NCI-H2196 treated with DMSO at 0.1 percent for 48 hours (cell line): ENCODE measurements around the gene MAF.

ENCODE experiments used
- DNase-seq: peaks from one replicate; lab custom pipeline; 2025; ENCODE audit not compliant: unreplicated experiment; lab: John Stamatoyannopoulos, UW

MAF gene

DNA sequence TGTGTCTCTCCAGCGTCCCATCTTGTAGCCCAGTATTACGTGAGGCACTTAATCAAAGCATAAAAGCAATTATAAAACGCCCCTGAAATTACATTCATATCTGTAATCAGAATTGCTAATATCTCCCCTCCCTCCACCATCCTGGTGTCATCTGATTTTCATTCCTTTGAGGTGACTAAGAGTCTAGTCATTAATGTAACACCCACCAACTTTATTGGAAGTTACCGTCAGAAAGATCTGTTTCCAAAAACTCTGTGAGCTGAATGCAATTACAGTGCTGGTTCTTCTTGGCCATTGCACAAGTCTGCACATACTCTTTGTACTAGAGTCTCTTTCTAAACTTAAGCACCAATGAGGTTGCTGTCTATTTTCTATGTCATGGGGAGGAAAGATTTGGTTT lies 12.5 kb upstream of the MAF start:
- DNase-seq, result no peak

GRCh38 chr16:79612207-79612606 lies 11.7 kb upstream of the MAF start:
- DNase-seq, result no peak

- no peak for DNase-seq
Observed at GRCh38 chr16:79610771-79611170, 10.2 kb upstream of the MAF start.

GRCh38 chr16:79609861-79610260 lies 9.3 kb upstream of the MAF start:
- no peak for DNase-seq

- DNase-seq, result no peak
Observed at GRCh38 chr16:79608976-79609375, 8.4 kb upstream of the MAF start.

- DNase-seq, result no peak
Observed at GRCh38 chr16:79607587-79607986, 7.0 kb upstream of the MAF start.

DNA sequence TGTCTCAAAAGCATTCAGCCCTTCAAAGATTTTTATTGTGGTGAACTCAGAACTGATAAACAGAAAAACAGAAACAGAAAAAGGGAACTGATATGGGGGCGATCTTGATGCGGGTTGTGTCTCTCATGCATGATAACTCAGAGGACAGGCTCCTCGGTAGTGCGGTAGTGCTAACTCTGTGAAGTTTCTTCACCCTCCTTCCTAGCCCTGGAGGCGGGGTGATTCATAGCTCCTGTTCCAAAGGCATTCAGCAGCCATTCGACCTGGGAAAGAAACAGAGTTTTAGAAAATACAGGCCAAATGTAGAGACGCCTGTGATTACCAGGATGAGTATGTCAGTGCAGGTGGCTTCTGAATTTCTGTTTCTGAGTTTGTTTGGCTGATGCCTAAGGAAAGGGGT lies 5.5 kb upstream of the MAF start:
- no peak for DNase-seq

- no peak for DNase-seq
Observed at GRCh38 chr16:79603055-79603454, 2.5 kb upstream of the MAF start.

GRCh38 chr16:79602628-79603014 lies 2.1 kb upstream of the MAF start:
- no peak for DNase-seq

GRCh38 chr16:79601931-79602627 lies 1.5 kb upstream of the MAF start:
- peak; percentile 32 for DNase-seq

GRCh38 chr16:79601092-79601930 lies 774 bp upstream of the MAF start:
- DNase-seq, result no peak

GRCh38 chr16:79599837-79600637 lies 500 bp downstream of the MAF start:
- no peak for DNase-seq

DNA sequence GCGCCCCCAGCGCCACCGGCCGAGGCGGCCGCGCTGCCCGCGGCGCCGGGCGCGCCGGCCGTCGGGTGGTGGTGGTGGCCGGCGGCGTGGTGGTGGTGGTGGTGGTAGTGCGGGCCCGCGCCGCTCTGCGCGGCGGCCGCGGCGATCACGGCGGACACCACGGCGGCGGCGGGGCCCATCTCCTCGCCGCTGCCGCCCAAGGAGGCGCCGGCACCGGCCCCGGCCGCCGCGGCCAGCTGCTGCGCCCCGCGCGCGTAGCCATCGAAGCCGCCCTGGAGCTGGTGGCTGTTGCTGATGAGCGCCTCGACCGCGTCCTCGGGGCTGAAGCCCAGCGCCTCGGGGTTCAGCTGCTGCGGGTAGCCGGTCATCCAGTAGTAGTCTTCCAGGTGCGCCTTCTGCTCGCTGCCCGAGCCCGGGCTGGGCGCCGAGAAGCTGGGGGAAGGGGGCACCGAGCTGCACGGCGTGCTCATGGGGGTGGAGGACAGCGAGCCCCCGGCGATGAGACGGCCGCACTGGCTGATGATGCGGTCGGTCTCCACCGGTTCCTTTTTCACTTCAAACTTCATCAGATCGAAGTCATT lies 1.2 kb downstream of the MAF start:
- DNase-seq, result no peak

DNA sequence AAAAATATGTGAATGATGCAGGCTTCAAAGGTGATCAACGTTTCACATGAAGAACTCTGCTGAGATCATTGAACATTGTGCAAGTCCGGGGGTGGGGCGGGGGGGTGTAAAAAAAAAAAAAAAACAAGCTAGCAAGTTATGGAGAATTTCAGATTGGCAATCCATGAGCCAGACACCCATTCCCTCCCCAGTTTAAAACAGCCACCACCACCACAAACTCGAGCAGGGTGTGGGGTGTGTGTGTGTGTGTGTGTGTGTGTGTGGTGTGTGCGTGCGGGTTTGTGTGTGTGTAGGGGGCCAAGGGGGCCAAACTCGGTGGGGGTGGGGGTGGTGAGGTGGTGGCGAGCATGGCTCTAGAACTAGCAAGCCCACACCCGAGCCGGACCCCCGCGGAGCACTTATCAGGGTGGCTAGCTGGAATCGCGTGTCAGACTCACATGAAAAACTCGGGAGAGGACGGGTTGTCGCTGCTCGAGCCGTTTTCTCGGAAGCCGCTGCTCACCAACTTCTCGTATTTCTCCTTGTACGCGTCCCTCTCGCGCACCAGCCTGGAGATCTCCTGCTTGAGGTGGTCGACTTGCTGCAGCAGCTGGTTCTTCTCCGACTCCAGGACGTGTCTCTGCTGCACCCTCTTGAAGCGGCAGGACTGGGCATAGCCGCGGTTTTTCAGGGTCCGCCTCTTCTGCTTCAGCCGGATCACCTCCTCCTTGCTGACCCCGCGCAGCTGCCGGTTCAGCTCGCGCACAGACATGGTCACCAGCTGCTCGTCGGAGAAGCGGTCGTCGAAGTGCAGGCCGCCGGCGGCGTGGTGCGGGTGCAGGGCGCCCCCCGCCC lies 2.0 kb downstream of the MAF start:
- peak; percentile 16 for DNase-seq

DNA sequence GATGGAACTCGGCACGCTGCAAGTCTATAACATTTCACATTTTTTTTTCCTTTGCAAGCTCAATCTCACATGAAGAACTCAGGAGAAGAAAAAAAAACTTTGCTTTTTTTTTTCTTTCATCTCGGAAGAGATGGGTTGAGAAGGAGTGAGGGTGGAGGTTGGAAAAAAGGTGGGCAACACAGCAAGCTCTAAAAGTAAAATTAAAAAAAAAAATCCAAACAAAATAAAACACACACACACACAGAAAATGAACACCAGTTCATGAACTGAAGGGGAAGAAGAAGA lies 2.5 kb downstream of the MAF start:
- DNase-seq, result no peak

DNA sequence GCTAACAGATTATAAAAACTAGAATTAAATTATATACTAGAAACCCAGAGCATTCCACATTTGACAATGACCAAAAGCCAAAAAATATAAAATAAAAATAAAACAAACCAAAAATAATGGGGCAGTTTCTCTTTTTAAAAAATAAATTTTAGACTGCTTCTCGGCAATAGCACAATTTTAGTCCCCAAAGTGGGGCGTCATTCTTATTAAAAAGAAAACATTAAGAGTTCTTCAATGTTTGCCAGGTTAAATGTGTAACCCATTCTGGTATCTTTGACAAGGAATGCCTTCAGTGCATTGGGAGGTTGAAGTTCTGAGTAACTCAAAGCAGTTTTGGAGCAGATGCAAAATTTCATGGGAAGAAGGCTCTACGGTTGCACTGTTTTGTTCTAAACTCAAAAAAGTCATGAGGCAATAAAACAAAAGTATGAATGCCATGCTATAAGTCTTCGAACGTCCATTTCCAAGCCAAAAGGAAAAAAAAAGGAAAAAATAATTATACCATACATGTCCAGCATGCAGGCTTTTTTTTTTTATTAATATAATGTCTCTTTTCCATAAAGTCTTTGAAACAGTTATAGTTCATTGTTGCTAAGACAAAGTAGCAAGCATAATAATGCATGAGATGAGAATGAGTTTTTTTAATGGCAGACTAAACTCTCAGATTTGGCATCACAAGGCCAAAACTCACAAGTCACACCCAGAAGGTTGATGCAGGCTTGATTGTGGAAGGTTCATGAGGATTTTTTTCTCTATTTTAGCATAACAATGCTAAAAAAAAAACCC lies 3.1 kb downstream of the MAF start:
- no peak for DNase-seq

GRCh38 chr16:79595931-79596450 lies 4.5 kb downstream of the MAF start:
- no peak for DNase-seq

DNA sequence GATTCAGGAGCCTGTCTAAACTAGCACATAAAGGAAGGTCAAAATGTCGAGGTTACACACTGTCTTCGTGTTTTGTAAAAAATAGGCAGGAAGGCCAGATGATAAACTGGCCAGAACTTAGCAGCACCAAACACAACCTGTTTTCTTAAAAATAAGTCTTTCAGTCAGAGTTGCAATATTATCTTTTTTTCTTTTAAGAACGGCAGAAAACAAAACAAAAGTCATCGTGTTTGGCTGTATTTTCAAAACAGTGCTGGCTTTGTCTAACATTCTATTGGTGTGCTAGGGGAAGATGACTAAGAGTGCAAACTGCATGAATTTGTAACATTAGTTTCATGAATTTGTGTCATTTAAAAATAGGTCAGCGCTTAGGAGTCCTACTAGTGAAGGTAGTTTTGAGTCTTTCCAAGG lies 5.3 kb downstream of the MAF start:
- no peak for DNase-seq

DNA sequence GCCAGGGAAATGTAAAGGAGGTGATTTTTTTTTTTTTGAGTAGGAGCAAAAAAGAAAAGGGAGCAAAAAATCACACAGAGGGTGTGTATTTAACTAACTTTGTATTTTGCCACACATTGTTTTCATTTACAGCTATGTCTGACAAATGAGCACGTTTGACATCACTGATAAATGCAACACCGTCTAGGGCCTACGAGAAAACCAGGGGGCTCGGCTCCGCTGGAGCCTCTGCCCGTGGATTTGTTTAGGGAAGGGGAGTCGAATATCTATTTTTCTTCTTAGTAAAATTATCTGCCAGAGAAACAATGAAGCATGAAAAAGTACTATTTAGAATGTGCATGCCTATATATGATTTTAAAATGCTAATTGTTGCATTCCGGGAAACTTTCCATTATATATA lies 6.8 kb downstream of the MAF start:
- no peak for DNase-seq

- no peak for DNase-seq
Observed at GRCh38 chr16:79593074-79593531, 7.4 kb downstream of the MAF start.
